H9 (cell line): Measurements from ENCODE around the gene TANGO6. TPM values are rescaled to one million over a fixed set of nuclear protein-coding genes. Genes with fewer than 3 reads are reported as not detected.

Experiments
- DNase-seq: peaks from one replicate; pipeline ENCODE4 v3.0.0-alpha.2; 2017
- H2AFZ ChIP-seq: one replicate; pipeline ENCODE4 v1.6.1; 2013; ENCODE audit warnings: mild to moderate bottlenecking, low read length, control low read depth, moderate library complexity
- H2AK5ac ChIP-seq: 2 replicates; pipeline ENCODE4 v1.6.1; 2013; ENCODE audit warnings: low read length, control low read depth, mixed read lengths; ENCODE audit not compliant: insufficient read length
- H2BK120ac ChIP-seq: one replicate; pipeline ENCODE4 v1.6.1; 2013; ENCODE audit warnings: low read depth, mild to moderate bottlenecking, low read length, control low read depth, inconsistent platforms; ENCODE audit not compliant: poor library complexity, severe bottlenecking
- H2BK12ac ChIP-seq: 2 replicates; pipeline ENCODE4 v1.6.1; 2013; ENCODE audit warnings: low read length, control low read depth, mixed read lengths, low read depth; ENCODE audit not compliant: insufficient read length
- H2BK15ac ChIP-seq: 2 replicates; pipeline ENCODE4 v1.6.1; 2013; ENCODE audit warnings: low read depth, low read length, control low read depth
- H2BK20ac ChIP-seq: one replicate; pipeline ENCODE4 v1.6.1; 2013; ENCODE audit warnings: low read depth, mild to moderate bottlenecking, low read length, control low read depth, inconsistent platforms; ENCODE audit not compliant: poor library complexity, severe bottlenecking
- H2BK5ac ChIP-seq: 2 replicates; pipeline ENCODE4 v1.6.1; 2013; ENCODE audit warnings: low read length, control low read depth, mixed read lengths; ENCODE audit not compliant: insufficient read length
- H3K14ac ChIP-seq: 2 replicates; pipeline ENCODE4 v1.6.1; 2013; ENCODE audit warnings: low read length, control low read depth; ENCODE audit not compliant: insufficient read depth
- H3K18ac ChIP-seq: 2 replicates; pipeline ENCODE4 v1.6.1; 2013; ENCODE audit warnings: low read depth, mild to moderate bottlenecking, mixed read lengths, low read length, control low read depth; ENCODE audit not compliant: insufficient read length
- H3K23ac ChIP-seq: 2 replicates; pipeline ENCODE4 v1.6.1; 2013; ENCODE audit warnings: low read length, control low read depth, mixed read lengths, low read depth; ENCODE audit not compliant: insufficient read length
- H3K23me2 ChIP-seq: 2 replicates; pipeline ENCODE4 v1.6.1; 2013; ENCODE audit warnings: low read depth, mild to moderate bottlenecking, mixed read lengths, low read length, control low read depth; ENCODE audit not compliant: insufficient read length, poor library complexity, severe bottlenecking
- H3K27ac ChIP-seq: 2 replicates; pipeline ENCODE4 v1.5.1; 2013; ENCODE audit warnings: low read length, control low read depth, mixed read lengths, low read depth; ENCODE audit not compliant: insufficient read length
- H3K27me3 ChIP-seq: 2 replicates; pipeline ENCODE4 v1.6.1; 2013; ENCODE audit warnings: low read length, control low read depth, inconsistent platforms; ENCODE audit not compliant: insufficient read depth
- H3K4ac ChIP-seq: 2 replicates; pipeline ENCODE4 v1.6.1; 2013; ENCODE audit warnings: low read depth, mild to moderate bottlenecking, control low read depth, inconsistent platforms, low read length, moderate library complexity
- H3K4me1 ChIP-seq: 2 replicates; pipeline ENCODE4 v1.6.1; 2013; ENCODE audit warnings: low read length, control low read depth, inconsistent platforms; ENCODE audit not compliant: insufficient read depth
- H3K4me2 ChIP-seq: 2 replicates; pipeline ENCODE4 v1.6.1; 2013; ENCODE audit warnings: low read length, control low read depth, mixed read lengths; ENCODE audit not compliant: insufficient read length, insufficient read depth
- H3K56ac ChIP-seq: 2 replicates; pipeline ENCODE4 v1.6.1; 2013; ENCODE audit warnings: low read depth, mild to moderate bottlenecking, mixed read lengths, low read length, control low read depth; ENCODE audit not compliant: insufficient read length
- H3K79me1 ChIP-seq: 2 replicates; pipeline ENCODE4 v1.6.1; 2013; ENCODE audit warnings: low read depth, mild to moderate bottlenecking, moderate library complexity, low read length, control low read depth, inconsistent platforms; ENCODE audit not compliant: insufficient read depth, poor library complexity, severe bottlenecking
- H3K79me2 ChIP-seq: 2 replicates; pipeline ENCODE4 v1.6.1; 2013; ENCODE audit warnings: low read length, control low read depth, inconsistent platforms; ENCODE audit not compliant: insufficient read depth
- H3K9ac ChIP-seq: 2 replicates; pipeline ENCODE4 v1.6.1; 2013; ENCODE audit warnings: low read length, control low read depth, mixed read lengths; ENCODE audit not compliant: insufficient read length; ENCODE audit errors: extremely low read depth
- H3K9me3 ChIP-seq: one replicate; pipeline ENCODE4 v1.6.1; 2013; ENCODE audit warnings: low read depth, low read length, inconsistent platforms; ENCODE audit not compliant: control insufficient read depth
- H3T11ph ChIP-seq: one replicate; pipeline ENCODE4 v1.6.1; 2013; ENCODE audit warnings: mild to moderate bottlenecking, low read length, control low read depth, inconsistent platforms
- H4K20me1 ChIP-seq: one replicate; pipeline ENCODE4 v1.6.1; 2013; ENCODE audit not compliant: control insufficient read depth, insufficient read length, insufficient read depth
- H4K5ac ChIP-seq: 2 replicates; pipeline ENCODE4 v1.6.1; 2013; ENCODE audit warnings: low read depth, mild to moderate bottlenecking, mixed read lengths, low read length, control low read depth; ENCODE audit not compliant: insufficient read length
- H4K8ac ChIP-seq: replicated peaks from 2 replicates; pipeline ENCODE4 v1.6.1; 2013; ENCODE audit warnings: low read length, control low read depth, mixed read lengths, low read depth; ENCODE audit not compliant: insufficient read length
- H4K91ac ChIP-seq: 2 replicates; pipeline ENCODE4 v1.6.1; 2013; ENCODE audit warnings: low read depth, mild to moderate bottlenecking, moderate library complexity, mixed read lengths, low read length, control low read depth; ENCODE audit not compliant: insufficient read length
- H3K27ac Mint-ChIP-seq, 3 experiments: 2 replicates in 2 of 3; 3 replicates in 1 of 3; pipeline ENCODE4 v1.8.0; 2020 to 2021; ENCODE audit warnings: mixed read lengths in 3 of 3, mild to moderate bottlenecking in 1 of 3, moderate library complexity in 1 of 3
- H3K27me3 Mint-ChIP-seq: 2 replicates; pipeline ENCODE4 v1.8.0; 2021; ENCODE audit warnings: low read depth, mild to moderate bottlenecking, moderate library complexity, mixed read lengths
- H3K36me3 Mint-ChIP-seq, 3 experiments: 2 replicates in 2 of 3; 3 replicates in 1 of 3; pipeline ENCODE4 v1.8.0; 2020 to 2021; ENCODE audit warnings: low read depth in 3 of 3, mixed read lengths in 3 of 3; ENCODE audit not compliant: insufficient read depth in 1 of 3
- H3K4me1 Mint-ChIP-seq, 2 experiments: 2 replicates each; pipeline ENCODE4 v1.8.0; 2020; ENCODE audit warnings: mixed read lengths in 2 of 2
- H3K4me3 Mint-ChIP-seq, 2 experiments: 2 replicates in 1 of 2; 3 replicates in 1 of 2; pipeline ENCODE4 v1.8.0; 2020 to 2021; ENCODE audit warnings: mild to moderate bottlenecking in 2 of 2, mixed read lengths in 2 of 2, moderate library complexity in 1 of 2
- H3K9me3 Mint-ChIP-seq, 2 experiments: 2 replicates in 1 of 2; 3 replicates in 1 of 2; pipeline ENCODE4 v1.8.0; 2020; ENCODE audit warnings: mild to moderate bottlenecking in 2 of 2, mixed read lengths in 2 of 2, moderate library complexity in 1 of 2
- WGBS: extraction: QIAGEN DNeasy Blood & Tissue Kit; methylation state at CpG from one replicate; pipeline ENCODE4 v1.1.7; 2013; ENCODE audit warnings: missing lambda C conversion rate, low lambda C conversion rate, mixed read lengths; ENCODE audit not compliant: insufficient read length; ENCODE audit errors: extremely low coverage; 5-methylcytosine and 5-hydroxymethylcytosine counted together
- total RNA-seq: library from RNA; stranded (reverse); gene quantifications from 2 replicates; pipeline ENCODE4 v1.2.1, GENCODE V29; 2021
- TF ChIP-seq, protein P1 (sequence below): fragments of 200-600 bp; sonication (generic); conservative IDR thresholded peaks from 3 replicates; pipeline ENCODE4 v1.8.0; 2021; ENCODE audit warnings: antibody characterized with exemption, mild to moderate bottlenecking

TANGO6 gene
- total RNA-seq, 1 experiment from 2014 or later, result 12.0 TPM

DNA sequence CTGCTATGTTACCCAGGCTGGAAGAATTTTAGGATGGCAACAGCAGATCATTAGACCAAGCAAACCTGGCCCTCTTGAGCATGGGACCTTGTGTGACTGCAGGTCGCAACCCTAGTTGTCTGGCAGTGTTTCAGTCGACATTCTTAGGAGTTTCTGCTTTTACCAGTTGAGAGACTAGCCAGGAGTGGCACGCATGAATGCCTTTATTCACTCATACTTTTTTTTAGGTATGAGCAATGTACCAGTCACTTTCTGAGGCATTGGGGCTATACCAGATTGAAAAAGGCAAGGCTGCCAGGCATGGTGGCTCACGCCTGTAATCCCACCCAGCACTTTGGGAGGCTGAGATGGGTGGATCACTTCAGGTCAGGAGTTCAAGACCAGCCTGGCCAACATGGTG lies 233.9 kb downstream of the TANGO6 start:
- no peak overlapping the region for H3K9ac ChIP-seq
- H2BK20ac ChIP-seq, result no peak overlapping the region
- no CpG with 5 or more reads among the region's 4 CpGs for WGBS
- H3K23ac ChIP-seq, result no peak overlapping the region
- Mint-ChIP-seq H3K4me3 (no peak overlapping the region), H3K27me3 (peaks cover 7% of the 10 kb centered on the region), H3K4me1 (peaks cover 34 to 37% of the 10 kb centered on the region in 2 experiments), H3K36me3 (no peaks in the 10 kb centered on the region), H3K9me3 (no peaks in the 10 kb centered on the region), H3K27ac (peak overlapping the region in 1 of 3 experiments; percentile 48; a peak in 1 of 7 replicates)
- H4K8ac ChIP-seq, result no peak overlapping the region
- H3K18ac ChIP-seq, result no peak overlapping the region
- peaks cover 15% of the 10 kb centered on the region; the same call in 1 of the 2 replicates for H3K4me1 ChIP-seq
- H2BK12ac ChIP-seq, result no peak overlapping the region
- H4K20me1 ChIP-seq, result no peaks in the 10 kb centered on the region
- H3K4ac ChIP-seq, result no peak overlapping the region
- H2AFZ ChIP-seq, result no peak overlapping the region
- H2BK5ac ChIP-seq, result no peak overlapping the region
- H3K27ac ChIP-seq, result no peak overlapping the region
- H3K56ac ChIP-seq, result no peak overlapping the region
- H3K23me2 ChIP-seq, result no peaks in the 10 kb centered on the region
- H2BK15ac ChIP-seq, result no peak overlapping the region
- no peak overlapping the region for H3T11ph ChIP-seq
- H3K27me3 ChIP-seq, result no peaks in the 10 kb centered on the region
- no peaks in the 10 kb centered on the region for H3K9me3 ChIP-seq
- TF ChIP-seq, protein P1, sequence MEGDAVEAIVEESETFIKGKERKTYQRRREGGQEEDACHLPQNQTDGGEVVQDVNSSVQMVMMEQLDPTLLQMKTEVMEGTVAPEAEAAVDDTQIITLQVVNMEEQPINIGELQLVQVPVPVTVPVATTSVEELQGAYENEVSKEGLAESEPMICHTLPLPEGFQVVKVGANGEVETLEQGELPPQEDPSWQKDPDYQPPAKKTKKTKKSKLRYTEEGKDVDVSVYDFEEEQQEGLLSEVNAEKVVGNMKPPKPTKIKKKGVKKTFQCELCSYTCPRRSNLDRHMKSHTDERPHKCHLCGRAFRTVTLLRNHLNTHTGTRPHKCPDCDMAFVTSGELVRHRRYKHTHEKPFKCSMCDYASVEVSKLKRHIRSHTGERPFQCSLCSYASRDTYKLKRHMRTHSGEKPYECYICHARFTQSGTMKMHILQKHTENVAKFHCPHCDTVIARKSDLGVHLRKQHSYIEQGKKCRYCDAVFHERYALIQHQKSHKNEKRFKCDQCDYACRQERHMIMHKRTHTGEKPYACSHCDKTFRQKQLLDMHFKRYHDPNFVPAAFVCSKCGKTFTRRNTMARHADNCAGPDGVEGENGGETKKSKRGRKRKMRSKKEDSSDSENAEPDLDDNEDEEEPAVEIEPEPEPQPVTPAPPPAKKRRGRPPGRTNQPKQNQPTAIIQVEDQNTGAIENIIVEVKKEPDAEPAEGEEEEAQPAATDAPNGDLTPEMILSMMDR, result no peak
- no peak overlapping the region for H4K91ac ChIP-seq
- no peaks in the 10 kb centered on the region for H3K79me2 ChIP-seq
- no peak for DNase-seq
- H2AK5ac ChIP-seq, result no peak overlapping the region
- no peak overlapping the region for H3K4me2 ChIP-seq
- H4K5ac ChIP-seq, result no peak overlapping the region
- H3K14ac ChIP-seq, result no peak overlapping the region
- no peaks in the 10 kb centered on the region for H3K79me1 ChIP-seq
- no peak overlapping the region for H2BK120ac ChIP-seq
